Right lobe of liver (tissue), 6 donors: ENCODE measurements around the gene VENTX. TPM values are rescaled to one million over a fixed set of nuclear protein-coding genes. Genes with fewer than 3 reads are reported as not detected.

Experiments used
- ATAC-seq, 4 donors: fragments of 200-7000 bp; cut with Tn5 transposase; one replicate each; pipeline ENCODE4 v1.9.1; 2020; ENCODE audit warnings: mild to moderate bottlenecking in 4 of 4, moderate library complexity in 4 of 4
- DNase-seq, 3 donors: peaks; one replicate each; pipeline ENCODE4 v3.0.0-alpha.2; 2020
- H3K27ac ChIP-seq, 3 donors: fragments of 200-600 bp; one replicate each; pipeline ENCODE4 v1.8.0; 2022
- H3K27me3 ChIP-seq, 2 donors: fragments of 200-600 bp; one replicate each; pipeline ENCODE4 v1.8.0; 2022
- H3K36me3 ChIP-seq, 4 donors: fragments of 200-600 bp; sonication (generic) in 1 of 4; one replicate each; pipeline versions ENCODE4 v1.5.1 to v1.8.0; 2017 to 2022; ENCODE audit warnings: control low read depth in 1 of 4
- H3K4me1 ChIP-seq, 4 donors: fragments of 200-600 bp; sonication (generic) in 1 of 4; one replicate each; pipeline versions ENCODE4 v1.5.1 to v1.8.0; 2017 to 2022; ENCODE audit warnings: control low read depth in 1 of 4
- H3K4me3 ChIP-seq, 3 donors: fragments of 200-600 bp; one replicate each; pipeline ENCODE4 v1.8.0; 2022
- H3K9me3 ChIP-seq, 4 donors: fragments of 200-600 bp; sonication (generic) in 1 of 4; one replicate each; pipeline versions ENCODE4 v1.5.1 to v1.8.0; 2017 to 2022; ENCODE audit warnings: control low read depth in 1 of 4
- CTCF ChIP-seq, 4 donors: fragments of 200-600 bp in 3 of 4; fragments of 450-650 bp in 1 of 4; IDR thresholded peaks; one replicate each; pipeline versions ENCODE4 v1.5.1 to v1.8.0; 2016 to 2022; ENCODE audit warnings: antibody characterized with exemption in 4 of 4, mild to moderate bottlenecking in 2 of 4
- POLR2A ChIP-seq: fragments of 450-650 bp; IDR thresholded peaks from one replicate; pipeline ENCODE4 v1.6.1; 2017; ENCODE audit warnings: antibody characterized with exemption, mild to moderate bottlenecking
- WGBS: methylation state at CpG from one replicate; pipeline ENCODE4 v1.1.6; 2018; ENCODE audit warnings: low coverage, low lambda C conversion rate; ENCODE audit not compliant: insufficient coverage; ENCODE audit errors: missing lambda C conversion rate; 5-methylcytosine and 5-hydroxymethylcytosine counted together
- intact Hi-C, 2 donors: fragments of 100-400 bp; cut with DNase I; formaldehyde crosslinking; loops; one replicate each; pipeline versions ENCODE4 v1.11.2 to v1.14.1; 2022
- total RNA-seq, 6 experiments: library from RNA; depleted of rRNA in 2 of 6; stranded (reverse); fragments of >200 nt in 2 of 6; fragmentation: NEBNext Ultra II Directional in 3 of 6; extraction: Animal tissue kit (Norgen Biotek cat#: 25700) in 3 of 6; gene quantifications; one replicate each; pipeline versions ENCODE4 v1.1.0 to v1.2.4, GENCODE V29; 2016 to 2023
- donor health status: DM: no; HTN: yes; CAD: no.
- donor health status: DM: no; HTN: no; CAD: no.
- donor health status: DM: no; HTN: no; CAD: no.
- donor health status: DM: no; HTN: yes; CAD: no.
- donor health status: DM: no; HTN: yes; CAD: no.

Gene VENTX
- total RNA-seq, 6 experiments from 2014 or later, result 0.09 to 0.38 (median 0.19) TPM

DNA sequence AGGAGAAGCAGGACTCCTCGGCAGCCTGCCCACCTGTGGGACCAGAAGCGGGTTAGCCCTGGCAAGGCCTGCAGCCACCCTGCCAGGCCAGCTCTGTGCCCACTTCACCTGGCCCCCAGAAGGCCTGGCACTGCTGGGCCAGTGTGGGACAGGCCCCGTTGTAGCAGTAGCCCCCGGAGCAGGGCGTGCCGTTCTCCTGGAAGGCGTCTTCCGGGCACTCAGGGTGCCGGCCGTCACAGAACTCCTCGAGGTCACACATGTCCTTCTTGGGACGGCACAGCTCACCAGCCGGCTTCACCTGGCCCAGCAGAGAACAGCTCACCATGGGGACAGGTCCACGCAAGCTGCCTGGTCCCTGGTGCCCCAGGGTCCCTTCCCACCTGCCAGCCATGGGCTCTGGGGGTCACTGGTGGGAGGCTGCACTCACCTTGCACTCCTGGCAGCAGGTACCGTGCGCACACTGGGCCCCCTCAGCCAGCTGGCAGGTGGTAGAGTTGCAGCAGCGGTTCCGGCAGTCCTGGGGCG, 33.2 kb downstream of the VENTX start:
- Histone ChIP-seq H3K27me3 (no peaks in the 10 kb centered on the region), H3K4me3 (no peak overlapping the region), H3K36me3 (peaks cover 0 to 3% (median 0%) of the 10 kb centered on the region in 4 donors), H3K27ac (no peak overlapping the region), H3K9me3 (no peaks in the 10 kb centered on the region), H3K4me1 (no peaks in the 10 kb centered on the region)
- no peak for ATAC-seq
- DNase-seq, result no peak
- intact Hi-C loops, result no loop called here
- no CpG with 5 or more reads among the region's 19 CpGs for WGBS
- TF ChIP-seq CTCF (IDR thresholded peaks at IDR 0.05) (no peak), POLR2A (no peak)

DNA sequence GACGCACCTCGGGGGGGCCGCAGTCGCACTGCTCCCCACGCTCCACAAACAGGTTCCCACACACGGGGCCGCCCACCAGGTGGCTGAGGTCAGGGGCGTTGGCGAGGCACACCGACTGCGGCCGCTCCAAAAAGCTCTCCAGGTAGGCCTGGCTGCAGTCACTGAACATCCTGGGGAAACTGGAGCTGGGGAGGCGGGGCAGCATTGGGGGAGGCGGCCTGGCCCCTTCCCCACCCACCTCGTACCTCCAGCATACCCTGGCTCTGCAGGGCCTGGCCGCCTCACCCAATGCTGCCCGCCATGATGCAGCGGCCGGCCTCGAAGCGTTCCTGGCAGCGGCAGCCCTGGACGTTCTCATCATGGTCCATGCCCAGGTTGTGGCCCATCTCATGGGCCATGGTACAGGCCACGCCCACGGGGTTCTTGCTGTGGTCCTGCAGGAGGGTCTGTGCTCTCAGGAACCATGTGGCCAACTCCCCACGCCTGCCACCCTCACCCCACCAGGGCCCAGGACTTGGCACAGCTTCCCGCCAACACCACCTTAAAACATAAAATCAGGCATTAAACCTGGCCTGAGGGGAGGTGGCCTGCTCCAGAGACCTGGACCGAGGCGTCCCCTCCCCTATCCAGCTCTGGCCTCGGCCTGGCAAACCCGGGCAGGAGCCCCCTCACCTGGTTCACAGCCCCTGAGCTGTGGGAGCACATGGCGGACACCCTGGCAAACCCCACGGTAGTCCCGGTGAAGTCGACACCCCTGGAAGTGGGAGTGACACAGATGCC, 34.1 kb downstream of the VENTX start:
- peaks cover 0 to 3% (median 0%) of the 10 kb centered on the region in 4 donors for H3K36me3 ChIP-seq
- H3K27ac ChIP-seq, result no peak overlapping the region
- H3K27me3 ChIP-seq, result no peaks in the 10 kb centered on the region
- H3K9me3 ChIP-seq, result no peaks in the 10 kb centered on the region
- H3K4me1 ChIP-seq, result no peaks in the 10 kb centered on the region
- H3K4me3 ChIP-seq, result no peak overlapping the region
- ATAC-seq (no peak), DNase-seq (no peak)
- TF ChIP-seq CTCF (IDR thresholded peaks at IDR 0.05) (no peak), POLR2A (no peak)
- no CpG with 5 or more reads among the region's 35 CpGs for WGBS
- intact Hi-C loops, result no loop called here

DNA sequence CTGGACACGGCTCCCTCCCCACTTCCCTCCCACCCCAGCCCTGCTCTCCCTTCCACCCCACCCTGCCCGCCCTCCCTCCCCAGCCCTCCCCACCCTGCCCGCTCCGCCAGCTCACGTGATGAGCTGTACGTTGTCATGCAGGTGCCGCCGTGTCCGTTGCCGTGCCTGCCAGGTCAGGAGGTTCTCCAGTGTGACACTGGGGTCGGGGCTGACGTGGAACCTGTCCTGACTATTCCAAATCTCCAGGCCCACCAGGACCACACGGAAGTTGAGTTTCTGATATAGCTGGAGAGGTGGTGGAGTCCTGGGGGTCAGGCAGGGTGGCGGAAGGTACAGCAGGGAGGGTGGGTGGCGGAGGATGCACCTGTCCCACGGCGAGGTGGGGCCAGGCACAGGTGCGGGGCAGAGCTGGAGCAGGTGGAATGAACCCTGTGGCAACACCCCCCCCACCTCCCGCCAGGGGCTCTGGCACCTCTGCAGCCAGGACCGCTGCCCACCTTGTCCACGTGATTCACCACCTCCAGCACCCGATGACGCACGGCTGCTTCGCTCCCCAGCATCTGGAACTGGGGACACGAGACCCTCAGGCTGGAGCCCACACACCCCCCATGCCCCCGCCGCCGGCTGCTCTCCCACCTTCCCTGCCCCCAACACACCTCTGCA, 34.8 kb downstream of the VENTX start:
- WGBS, result 80% methylated on average over 9 of the region's 29 CpGs
- Histone ChIP-seq H3K27ac (no peak overlapping the region), H3K4me3 (no peak overlapping the region), H3K9me3 (no peaks in the 10 kb centered on the region), H3K27me3 (no peaks in the 10 kb centered on the region), H3K36me3 (peaks cover 0 to 3% (median 0%) of the 10 kb centered on the region in 4 donors), H3K4me1 (peaks cover 0 to 3% (median 0%) of the 10 kb centered on the region in 4 donors)
- TF ChIP-seq CTCF (IDR thresholded peaks at IDR 0.05), result no peak
- TF ChIP-seq POLR2A, result no peak
- intact Hi-C loops, result no loop called here
- DNase-seq (no peak), ATAC-seq (no peak)

- Histone ChIP-seq H3K36me3 (peaks cover 0 to 3% (median 0%) of the 10 kb centered on the region in 4 donors), H3K27ac (no peak overlapping the region), H3K4me3 (no peak overlapping the region), H3K27me3 (no peaks in the 10 kb centered on the region), H3K9me3 (no peaks in the 10 kb centered on the region), H3K4me1 (peaks cover 0 to 9% (median 4%) of the 10 kb centered on the region in 4 donors)
- intact Hi-C loops, result no loop called here
- TF ChIP-seq CTCF (IDR thresholded peaks at IDR 0.05) (no peak), POLR2A (no peak)
- 97% methylated on average over 6 of the region's 25 CpGs for WGBS
- no peak for DNase-seq
- ATAC-seq, result no peak
These were observed 35.3 kb downstream of the VENTX start for GRCh38 chr10:133272964-133273420.
